ENCODE data around the gene ATP10A. TPM values are rescaled to one million over a fixed set of nuclear protein-coding genes. Genes with fewer than 3 reads are reported as not detected.
A peak's percentile ranks its signal among the peaks of the same experiment; 100 is the strongest.

ATP10A gene
- polyA plus RNA-seq, 3 donors: 0.71 to 3.9 (median 0.92) TPM

GRCh38 chr15:25789616-25789999 lies 73.5 kb downstream of the ATP10A start:
- Histone ChIP-seq H3K4me3 (replicated peaks in 1 of 3; ENCODE audit: low read depth in 2 of 3, low read length in 3 of 3) (no peak overlapping the region), H3K79me2 (ENCODE audit: insufficient read depth, low read length) (peaks cover 3% of the 10 kb centered on the region), H3K4me2 (replicated peaks; ENCODE audit: extremely low read depth, low read length, poor library complexity, severe bottlenecking) (peak overlapping the region; percentile 38), H2AFZ (ENCODE audit: insufficient read depth, low read depth, low read length, poor library complexity, severe bottlenecking) (no peak overlapping the region), H3K9ac (ENCODE audit: insufficient read depth, low read length, poor library complexity, severe bottlenecking) (no peak overlapping the region), H3K27ac (ENCODE audit: low read depth in 1 of 2, low read length in 2 of 2) (no peak overlapping the region), H3K36me3 (replicated peaks in 1 of 2; ENCODE audit: control insufficient read depth in 1 of 2, insufficient read depth in 2 of 2, low read length in 2 of 2) (no peaks in the 10 kb centered on the region), H3K9me3 (replicated peaks in 1 of 2; ENCODE audit: control insufficient read depth in 1 of 2, insufficient read depth in 1 of 2, low read length in 2 of 2) (no peaks in the 10 kb centered on the region), H4K20me1 (ENCODE audit: insufficient read depth, low read length) (no peaks in the 10 kb centered on the region), H3K27me3 (ENCODE audit: control insufficient read depth in 2 of 2, insufficient read depth in 2 of 2, low read length in 2 of 2) (no peaks in the 10 kb centered on the region), H3K4me1 (ENCODE audit: control insufficient read depth in 1 of 2, insufficient read depth in 2 of 2, low read length in 2 of 2) (peaks cover 59 to 88% of the 10 kb centered on the region in 2 donors)
- WGBS (ENCODE audit: insufficient coverage): no CpG with 5 or more reads among the region's 5 CpGs
- peak overlapping the region in 3 of 7 donors; percentile 9 to 21 (median 20) for H3K27ac Mint-ChIP-seq
- no peaks in the 10 kb centered on the region for H3K9me3 Mint-ChIP-seq
- H3K27me3 Mint-ChIP-seq (ENCODE audit: low read depth in 3 of 3): peaks cover 0 to 5% (median 4%) of the 10 kb centered on the region in 3 donors
- peaks cover 2 to 7% of the 10 kb centered on the region in 2 donors for H3K36me3 Mint-ChIP-seq
- intact Hi-C loops (cut with micrococcal nuclease): no loop called here
- H3K4me1 Mint-ChIP-seq: peaks cover 85% of the 10 kb centered on the region
- TF ChIP-seq CTCF (IDR thresholded peaks at IDR 0.05): no peak
- no peak overlapping the region for H3K4me3 Mint-ChIP-seq
- no peak for DNase-seq

GRCh38 chr15:25789211-25789610 lies 73.9 kb downstream of the ATP10A start:
- H3K4me1 Mint-ChIP-seq: peaks cover 84% of the 10 kb centered on the region
- Histone ChIP-seq H3K79me2 (ENCODE audit: insufficient read depth, low read length) (peaks cover 3% of the 10 kb centered on the region), H3K27ac (ENCODE audit: low read depth in 1 of 2, low read length in 2 of 2) (no peak overlapping the region), H3K9me3 (replicated peaks in 1 of 2; ENCODE audit: control insufficient read depth in 1 of 2, insufficient read depth in 1 of 2, low read length in 2 of 2) (no peaks in the 10 kb centered on the region), H2AFZ (ENCODE audit: insufficient read depth, low read depth, low read length, poor library complexity, severe bottlenecking) (no peak overlapping the region), H3K27me3 (ENCODE audit: control insufficient read depth in 2 of 2, insufficient read depth in 2 of 2, low read length in 2 of 2) (no peaks in the 10 kb centered on the region), H3K4me3 (replicated peaks in 1 of 3; ENCODE audit: low read depth in 2 of 3, low read length in 3 of 3) (no peak overlapping the region), H3K9ac (ENCODE audit: insufficient read depth, low read length, poor library complexity, severe bottlenecking) (no peak overlapping the region), H4K20me1 (ENCODE audit: insufficient read depth, low read length) (no peaks in the 10 kb centered on the region), H3K36me3 (replicated peaks in 1 of 2; ENCODE audit: control insufficient read depth in 1 of 2, insufficient read depth in 2 of 2, low read length in 2 of 2) (no peaks in the 10 kb centered on the region), H3K4me2 (replicated peaks; ENCODE audit: extremely low read depth, low read length, poor library complexity, severe bottlenecking) (no peak overlapping the region), H3K4me1 (ENCODE audit: control insufficient read depth in 1 of 2, insufficient read depth in 2 of 2, low read length in 2 of 2) (peaks cover 60 to 88% of the 10 kb centered on the region in 2 donors)
- DNase-seq: no peak
- WGBS (ENCODE audit: insufficient coverage): 80% methylated on average over 1 of the region's 2 CpGs
- intact Hi-C loops (cut with micrococcal nuclease): no loop called here
- peaks cover 2 to 7% of the 10 kb centered on the region in 2 donors for H3K36me3 Mint-ChIP-seq
- H3K4me3 Mint-ChIP-seq: no peak overlapping the region
- no peak for TF ChIP-seq CTCF (IDR thresholded peaks at IDR 0.05)
- H3K9me3 Mint-ChIP-seq: no peaks in the 10 kb centered on the region
- H3K27me3 Mint-ChIP-seq (ENCODE audit: low read depth in 3 of 3): peaks cover 0 to 5% (median 4%) of the 10 kb centered on the region in 3 donors
- peak overlapping the region in 2 of 7 donors; percentile 47 to 82 for H3K27ac Mint-ChIP-seq

Data from CD14-positive monocyte (primary cell).